HepG2 (cell line): ENCODE measurements around the gene C19orf44.
"Not testable (repeated sequence)": the region's sequence is repeated elsewhere in the genome, so short reads cannot be mapped to it uniquely, and the experiment has no call there.

Experiments used
- BRD4 ChIP-seq: sonication (generic); formaldehyde crosslinking; IDR thresholded peaks from 2 replicates; pipeline ENCODE4 v1.4.0; 2020; ENCODE audit warnings: missing genetic modification reagents
- HNRNPL ChIP-seq: fragments of 200-400 bp; formaldehyde crosslinking; IDR thresholded peaks from 2 replicates; pipeline ENCODE4 v1.6.1; 2017; ENCODE audit warnings: mild to moderate bottlenecking, low read depth, low read length
- ISX ChIP-seq: sonication (generic); formaldehyde crosslinking; conservative IDR thresholded peaks from 2 replicates; pipeline ENCODE4 v1.5.0; 2020; ENCODE audit warnings: missing genetic modification reagents
- KLF13 ChIP-seq: sonication (generic); formaldehyde crosslinking; IDR thresholded peaks from 2 replicates; pipeline ENCODE4 v1.4.0; 2020; ENCODE audit warnings: mild to moderate bottlenecking, missing genetic modification reagents
- NFYB ChIP-seq: sonication (generic); formaldehyde crosslinking; IDR thresholded peaks from 2 replicates; pipeline ENCODE4 v1.4.0; 2020; ENCODE audit warnings: missing genetic modification reagents
- PCBP2 ChIP-seq: fragments of 200-400 bp; formaldehyde crosslinking; optimal IDR thresholded peaks from 2 replicates; pipeline ENCODE3; 2018; ENCODE audit warnings: low read length, low read depth; ENCODE audit not compliant: poor library complexity, severe bottlenecking
- POLR2AphosphoS5 ChIP-seq: IDR thresholded peaks from 2 replicates; pipeline ENCODE4 v1.6.1; 2012; ENCODE audit warnings: low read depth, low read length
- ZZZ3 ChIP-seq: sonication (generic); formaldehyde crosslinking; IDR thresholded peaks from 2 replicates; pipeline ENCODE4 v1.4.0; 2020; ENCODE audit warnings: missing genetic modification reagents, mild to moderate bottlenecking, borderline replicate concordance
- TF ChIP-seq, protein P1 (sequence below): sonication (generic); formaldehyde crosslinking; IDR thresholded peaks from 2 replicates; pipeline ENCODE4 v1.8.1; 2023; ENCODE audit warnings: missing genetic modification reagents, inconsistent platforms, borderline replicate concordance
- TF ChIP-seq, protein P2 (sequence below): sonication (generic); formaldehyde crosslinking; IDR thresholded peaks from 2 replicates; pipeline ENCODE4 v1.4.0; 2020; ENCODE audit warnings: mild to moderate bottlenecking, low read depth, missing genetic modification reagents
- TF ChIP-seq, protein P3 (sequence below): sonication (generic); formaldehyde crosslinking; IDR thresholded peaks from 2 replicates; pipeline ENCODE4 v1.9.0; 2021; ENCODE audit warnings: missing genetic modification reagents, mild to moderate bottlenecking, borderline replicate concordance
- TF ChIP-seq, protein P4 (sequence below), 2 experiments: sonication (generic) in 1 of 2; formaldehyde crosslinking in 1 of 2; IDR thresholded peaks; 2 replicates each; pipeline versions ENCODE4 v1.5.1 to v1.6.1; 2011 to 2020; ENCODE audit warnings: borderline replicate concordance in 1 of 2, low read depth in 1 of 2, low read length in 1 of 2, mild to moderate bottlenecking in 1 of 2, missing genetic modification reagents in 1 of 2, moderate library complexity in 1 of 2
- TF ChIP-seq, protein P5 (sequence below): sonication (generic); formaldehyde crosslinking; IDR thresholded peaks from 2 replicates; pipeline ENCODE4 v1.5.0; 2020; ENCODE audit warnings: missing genetic modification reagents

DNA sequence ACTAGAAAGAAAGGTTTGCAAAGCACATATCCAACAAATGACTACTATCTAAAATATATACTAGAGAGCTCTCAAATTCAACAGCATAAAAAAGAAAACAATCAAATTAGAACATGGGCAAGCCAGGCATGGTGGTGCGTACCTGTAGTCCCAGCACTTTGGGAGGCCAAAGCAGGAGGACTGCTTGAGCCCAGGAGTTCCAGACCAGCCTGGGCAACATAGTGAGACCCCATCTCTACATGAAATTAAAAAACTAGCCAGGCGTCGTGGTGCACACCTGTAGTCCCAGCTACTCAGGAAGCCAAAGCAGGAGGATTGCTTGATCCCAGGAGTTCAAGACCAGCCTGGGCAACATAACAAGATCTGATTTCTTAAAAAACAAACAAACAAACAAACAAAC, 47.3 kb upstream of the C19orf44 start:
- TF ChIP-seq ZZZ3 (CRISPR knock-in tag); ISX (CRISPR knock-in tag); HNRNPL; KLF13 (CRISPR knock-in tag); POLR2AphosphoS5; PCBP2; NFYB (CRISPR knock-in tag); BRD4 (CRISPR knock-in tag): not testable (repeated sequence)
- TF ChIP-seq, protein P1, sequence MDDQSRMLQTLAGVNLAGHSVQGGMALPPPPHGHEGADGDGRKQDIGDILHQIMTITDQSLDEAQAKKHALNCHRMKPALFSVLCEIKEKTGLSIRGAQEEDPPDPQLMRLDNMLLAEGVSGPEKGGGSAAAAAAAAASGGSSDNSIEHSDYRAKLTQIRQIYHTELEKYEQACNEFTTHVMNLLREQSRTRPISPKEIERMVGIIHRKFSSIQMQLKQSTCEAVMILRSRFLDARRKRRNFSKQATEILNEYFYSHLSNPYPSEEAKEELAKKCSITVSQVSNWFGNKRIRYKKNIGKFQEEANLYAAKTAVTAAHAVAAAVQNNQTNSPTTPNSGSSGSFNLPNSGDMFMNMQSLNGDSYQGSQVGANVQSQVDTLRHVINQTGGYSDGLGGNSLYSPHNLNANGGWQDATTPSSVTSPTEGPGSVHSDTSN (CRISPR knock-in tag): not testable (repeated sequence)
- TF ChIP-seq, protein P2, sequence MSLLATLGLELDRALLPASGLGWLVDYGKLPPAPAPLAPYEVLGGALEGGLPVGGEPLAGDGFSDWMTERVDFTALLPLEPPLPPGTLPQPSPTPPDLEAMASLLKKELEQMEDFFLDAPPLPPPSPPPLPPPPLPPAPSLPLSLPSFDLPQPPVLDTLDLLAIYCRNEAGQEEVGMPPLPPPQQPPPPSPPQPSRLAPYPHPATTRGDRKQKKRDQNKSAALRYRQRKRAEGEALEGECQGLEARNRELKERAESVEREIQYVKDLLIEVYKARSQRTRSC (CRISPR knock-in tag): not testable (repeated sequence)
- TF ChIP-seq, protein P3, sequence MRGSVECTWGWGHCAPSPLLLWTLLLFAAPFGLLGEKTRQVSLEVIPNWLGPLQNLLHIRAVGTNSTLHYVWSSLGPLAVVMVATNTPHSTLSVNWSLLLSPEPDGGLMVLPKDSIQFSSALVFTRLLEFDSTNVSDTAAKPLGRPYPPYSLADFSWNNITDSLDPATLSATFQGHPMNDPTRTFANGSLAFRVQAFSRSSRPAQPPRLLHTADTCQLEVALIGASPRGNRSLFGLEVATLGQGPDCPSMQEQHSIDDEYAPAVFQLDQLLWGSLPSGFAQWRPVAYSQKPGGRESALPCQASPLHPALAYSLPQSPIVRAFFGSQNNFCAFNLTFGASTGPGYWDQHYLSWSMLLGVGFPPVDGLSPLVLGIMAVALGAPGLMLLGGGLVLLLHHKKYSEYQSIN: not testable (repeated sequence)
- TF ChIP-seq, protein P4, sequence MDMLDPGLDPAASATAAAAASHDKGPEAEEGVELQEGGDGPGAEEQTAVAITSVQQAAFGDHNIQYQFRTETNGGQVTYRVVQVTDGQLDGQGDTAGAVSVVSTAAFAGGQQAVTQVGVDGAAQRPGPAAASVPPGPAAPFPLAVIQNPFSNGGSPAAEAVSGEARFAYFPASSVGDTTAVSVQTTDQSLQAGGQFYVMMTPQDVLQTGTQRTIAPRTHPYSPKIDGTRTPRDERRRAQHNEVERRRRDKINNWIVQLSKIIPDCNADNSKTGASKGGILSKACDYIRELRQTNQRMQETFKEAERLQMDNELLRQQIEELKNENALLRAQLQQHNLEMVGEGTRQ (IDR thresholded peaks at IDR 0.05; ENCODE audit: low read depth, low read length): not testable (repeated sequence)
- TF ChIP-seq, protein P4 (CRISPR knock-in tag; IDR thresholded peaks at IDR 0.05; ENCODE audit: borderline replicate concordance): not testable (repeated sequence)
- TF ChIP-seq, protein P5, sequence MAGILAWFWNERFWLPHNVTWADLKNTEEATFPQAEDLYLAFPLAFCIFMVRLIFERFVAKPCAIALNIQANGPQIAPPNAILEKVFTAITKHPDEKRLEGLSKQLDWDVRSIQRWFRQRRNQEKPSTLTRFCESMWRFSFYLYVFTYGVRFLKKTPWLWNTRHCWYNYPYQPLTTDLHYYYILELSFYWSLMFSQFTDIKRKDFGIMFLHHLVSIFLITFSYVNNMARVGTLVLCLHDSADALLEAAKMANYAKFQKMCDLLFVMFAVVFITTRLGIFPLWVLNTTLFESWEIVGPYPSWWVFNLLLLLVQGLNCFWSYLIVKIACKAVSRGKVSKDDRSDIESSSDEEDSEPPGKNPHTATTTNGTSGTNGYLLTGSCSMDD (CRISPR knock-in tag): not testable (repeated sequence)
